ENCODE measurements around the gene NPBWR2.

NPBWR2 gene

GRCh38 chr20:64101731-64102621 lies 5.4 kb downstream of the NPBWR2 start:
- Histone ChIP-seq H3K9me3 (replicated peaks in 1 of 11) (no peaks in the 10 kb centered on the region), H4K20me1 (peaks cover 0 to 54% (median 13%) of the 10 kb centered on the region in 11 experiments; a peak in 13 of 22 replicates), H3K36me3 (peaks cover 0 to 30% (median 0%) of the 10 kb centered on the region in 11 experiments; a peak in 10 of 22 replicates), H3K9ac (peak overlapping the region in 7 of 11 experiments; percentile 9 to 41 (median 35); a peak in 9 of 22 replicates), H3K4me3 (peak overlapping the region; percentile 37 to 63 (median 48); a peak in 19 of 20 replicates), H3K4me1 (peaks cover 4 to 52% (median 41%) of the 10 kb centered on the region in 10 experiments; a peak in 18 of 20 replicates), H3K27me3 (peaks cover 29 to 46% (median 40%) of the 10 kb centered on the region in 11 experiments), H3K4me2 (peak overlapping the region; percentile 64 to 88 (median 82)), H3K27ac (no peak overlapping the region)
- no peak for TF ChIP-seq Cebpa-rat (IDR thresholded peaks at IDR 0.05)

GRCh38 chr20:64100946-64101688 lies 6.2 kb downstream of the NPBWR2 start:
- no peaks in the 10 kb centered on the region for H3K9me3 ChIP-seq (replicated peaks in 1 of 11)
- peaks cover 0 to 30% (median 0%) of the 10 kb centered on the region in 11 experiments; a peak in 10 of 22 replicates for H3K36me3 ChIP-seq
- H4K20me1 ChIP-seq, result peaks cover 0 to 49% (median 13%) of the 10 kb centered on the region in 11 experiments; a peak in 13 of 22 replicates
- H3K27me3 ChIP-seq, result peaks cover 29 to 46% (median 40%) of the 10 kb centered on the region in 11 experiments
- H3K9ac ChIP-seq, result 0 out of 22 replicates have a peak overlapping the region, but pooled peaks of 2 of the 11 experiments have one; percentile 4 to 29
- no peak overlapping the region for H3K27ac ChIP-seq
- H3K4me3 ChIP-seq, result no peak overlapping the region; a peak in 1 of 20 replicates
- H3K4me2 ChIP-seq, result peak overlapping the region; percentile 64 to 88 (median 82); a peak in 18 of 22 replicates
- peaks cover 4 to 48% (median 39%) of the 10 kb centered on the region in 10 experiments; a peak in 18 of 20 replicates for H3K4me1 ChIP-seq
- no peak for TF ChIP-seq Cebpa-rat (IDR thresholded peaks at IDR 0.05)

GRCh38 chr20:64100566-64100888 lies 6.8 kb downstream of the NPBWR2 start:
- peaks cover 4 to 48% (median 39%) of the 10 kb centered on the region in 10 experiments; a peak in 18 of 20 replicates for H3K4me1 ChIP-seq
- peak overlapping the region in 9 of 11 experiments; percentile 15 to 88 (median 72); a peak in 16 of 22 replicates for H3K4me2 ChIP-seq
- H3K27me3 ChIP-seq, result peaks cover 29 to 46% (median 40%) of the 10 kb centered on the region in 11 experiments
- no peak overlapping the region for H3K4me3 ChIP-seq
- TF ChIP-seq Cebpa-rat (IDR thresholded peaks at IDR 0.05), result no peak
- no peaks in the 10 kb centered on the region for H3K9me3 ChIP-seq (replicated peaks in 1 of 11)
- peak overlapping the region in 1 of 11 experiments; percentile 4; a peak in 2 of 22 replicates for H3K9ac ChIP-seq
- H3K27ac ChIP-seq, result no peak overlapping the region
- H4K20me1 ChIP-seq, result peaks cover 0 to 49% (median 13%) of the 10 kb centered on the region in 11 experiments; a peak in 13 of 22 replicates
- H3K36me3 ChIP-seq, result peaks cover 0 to 30% (median 0%) of the 10 kb centered on the region in 11 experiments; a peak in 10 of 22 replicates

GRCh38 chr20:64099880-64100565 lies 7.3 kb downstream of the NPBWR2 start:
- H3K36me3 ChIP-seq, result peaks cover 0 to 30% (median 0%) of the 10 kb centered on the region in 11 experiments; a peak in 10 of 22 replicates

GRCh38 chr20:64099086-64099786 lies 8.1 kb downstream of the NPBWR2 start:
- Histone ChIP-seq H3K4me1 (peaks cover 4 to 48% (median 39%) of the 10 kb centered on the region in 10 experiments; a peak in 18 of 20 replicates), H3K4me3 (no peak overlapping the region), H3K4me2 (peak overlapping the region in 8 of 11 experiments; percentile 45 to 88 (median 72); a peak in 16 of 22 replicates), H3K27ac (no peak overlapping the region), H3K36me3 (peaks cover 0 to 30% (median 0%) of the 10 kb centered on the region in 11 experiments; a peak in 10 of 22 replicates), H3K9me3 (replicated peaks in 1 of 11) (no peaks in the 10 kb centered on the region), H4K20me1 (peaks cover 0 to 48% (median 13%) of the 10 kb centered on the region in 11 experiments; a peak in 13 of 22 replicates), H3K9ac (peak overlapping the region in 1 of 11 experiments; percentile 33; a peak in 1 of 22 replicates), H3K27me3 (peaks cover 29 to 46% (median 40%) of the 10 kb centered on the region in 11 experiments)
- no peak for TF ChIP-seq Cebpa-rat (IDR thresholded peaks at IDR 0.05)

More at GRCh38 chr20:64099880-64100565, 7.3 kb downstream of the NPBWR2 start:
- peaks cover 4 to 48% (median 39%) of the 10 kb centered on the region in 10 experiments; a peak in 18 of 20 replicates for H3K4me1 ChIP-seq
- peak overlapping the region in 2 of 11 experiments; percentile 4 to 33; a peak in 3 of 22 replicates for H3K9ac ChIP-seq
- TF ChIP-seq Cebpa-rat (IDR thresholded peaks at IDR 0.05), result no peak
- H3K4me2 ChIP-seq, result peak overlapping the region in 9 of 11 experiments; percentile 15 to 88 (median 72); a peak in 17 of 22 replicates
- peaks cover 0 to 49% (median 13%) of the 10 kb centered on the region in 11 experiments; a peak in 13 of 22 replicates for H4K20me1 ChIP-seq
- no peaks in the 10 kb centered on the region for H3K9me3 ChIP-seq (replicated peaks in 1 of 11)
- no peak overlapping the region for H3K4me3 ChIP-seq
- no peak overlapping the region for H3K27ac ChIP-seq
- H3K27me3 ChIP-seq, result peaks cover 29 to 46% (median 40%) of the 10 kb centered on the region in 11 experiments

GRCh38 chr20:64098471-64099013 lies 8.8 kb downstream of the NPBWR2 start:
- H3K27ac ChIP-seq, result no peak overlapping the region
- H3K4me2 ChIP-seq, result no peak overlapping the region
- TF ChIP-seq Cebpa-rat (IDR thresholded peaks at IDR 0.05), result no peak
- H3K4me3 ChIP-seq, result no peak overlapping the region
- no peaks in the 10 kb centered on the region for H3K9me3 ChIP-seq (replicated peaks in 1 of 11)
- no peak overlapping the region for H3K9ac ChIP-seq
- peaks cover 4 to 47% (median 39%) of the 10 kb centered on the region in 10 experiments; a peak in 18 of 20 replicates for H3K4me1 ChIP-seq
- H3K36me3 ChIP-seq, result peaks cover 0 to 30% (median 0%) of the 10 kb centered on the region in 11 experiments; a peak in 10 of 22 replicates
- H3K27me3 ChIP-seq, result peaks cover 29 to 39% (median 34%) of the 10 kb centered on the region in 11 experiments
- peaks cover 0 to 45% (median 13%) of the 10 kb centered on the region in 11 experiments; a peak in 13 of 22 replicates for H4K20me1 ChIP-seq

- Histone ChIP-seq H3K27me3 (peaks cover 9 to 19% (median 14%) of the 10 kb centered on the region in 11 experiments), H3K36me3 (peaks cover 0 to 30% (median 0%) of the 10 kb centered on the region in 11 experiments; a peak in 10 of 22 replicates), H3K27ac (no peak overlapping the region), H3K4me3 (no peak overlapping the region), H3K9ac (no peak overlapping the region), H3K9me3 (replicated peaks in 1 of 11) (no peaks in the 10 kb centered on the region), H4K20me1 (peaks cover 5 to 45% (median 13%) of the 10 kb centered on the region in 11 experiments; a peak in 16 of 22 replicates), H3K4me2 (no peak overlapping the region), H3K4me1 (peaks cover 0 to 35% (median 26%) of the 10 kb centered on the region in 10 experiments; a peak in 18 of 20 replicates)
- no peak for TF ChIP-seq Cebpa-rat (IDR thresholded peaks at IDR 0.05)
These were observed 10.8 kb downstream of the NPBWR2 start for GRCh38 chr20:64096535-64096934.
